Activated CD4-positive, alpha-beta T cell treated with anti-CD3 and anti-CD28 coated beads, Interleukin-2, amount 10 ng/mL, durations not matched to agents 7 days and 5 days (primary cell): Measurements from ENCODE around the gene KRT76. TPM values are rescaled to one million over a fixed set of nuclear protein-coding genes. Genes with fewer than 3 reads are reported as not detected.

Experiments
- CTCF ChIA-PET: fragments of 350-600 bp; sonication (Branson Sonifier 250); formaldehyde crosslinking; loops from one replicate; lab custom pipeline; 2021; ENCODE audit warnings: antibody characterized with exemption; lab: Charles Lee
- POLR2A ChIA-PET: fragments of 350-600 bp; sonication (Branson Sonifier 250); formaldehyde crosslinking; loops from one replicate; lab custom pipeline; 2021; ENCODE audit warnings: antibody characterized with exemption; lab: Charles Lee
- DNase-seq: peaks from one replicate; pipeline ENCODE4 v3.0.0-alpha.2; 2020
- H3K27ac Mint-ChIP-seq: one replicate; pipeline ENCODE4 v1.8.0; 2021; ENCODE audit warnings: mild to moderate bottlenecking, moderate library complexity, mixed read lengths
- H3K27me3 Mint-ChIP-seq: one replicate; pipeline ENCODE4 v1.8.0; 2021; ENCODE audit warnings: mixed read lengths
- H3K36me3 Mint-ChIP-seq: one replicate; pipeline ENCODE4 v1.8.0; 2021; ENCODE audit warnings: low read depth, mixed read lengths
- H3K4me1 Mint-ChIP-seq: one replicate; pipeline ENCODE4 v1.8.0; 2021; ENCODE audit warnings: mixed read lengths
- H3K4me3 Mint-ChIP-seq: one replicate; pipeline ENCODE4 v1.8.0; 2021; ENCODE audit warnings: mild to moderate bottlenecking, moderate library complexity, mixed read lengths
- H3K9me3 Mint-ChIP-seq: one replicate; pipeline ENCODE4 v1.8.0; 2021; ENCODE audit warnings: mixed read lengths
- total RNA-seq, 2 experiments: library from RNA; stranded (reverse); gene quantifications; one replicate each; pipeline ENCODE4 v1.2.3, GENCODE V29; 2021

Gene KRT76
- not detected for total RNA-seq

- no peak for DNase-seq
- POLR2A ChIA-PET: no interaction called here
- peaks cover 10% of the 10 kb centered on the region for H3K27me3 Mint-ChIP-seq
- H3K27ac Mint-ChIP-seq: no peak within 1 kb of the TSS
- no peaks in the 10 kb centered on the region for H3K4me1 Mint-ChIP-seq
- H3K36me3 Mint-ChIP-seq: no peaks in the 10 kb centered on the region
- CTCF ChIA-PET: interaction anchor here (1.1 kb wide), 2 partner anchors 97 to 103 kb away, joined by 3 read pairs; partner anchors contain the start of gene KRT1
- H3K4me3 Mint-ChIP-seq: no peak within 1 kb of the TSS
- H3K9me3 Mint-ChIP-seq: no peaks in the 10 kb centered on the region
Measured at GRCh38 chr12:52776913-52777395, at the start of gene KRT76. TSS of gene KRT76 (minus strand) at chr12:52777345. CDS start at chr12:52777291, 54 bp downstream.

GRCh38 chr12:52825961-52826360, 48.8 kb upstream of the KRT76 start:
- no peaks in the 10 kb centered on the region for H3K27me3 Mint-ChIP-seq
- H3K4me3 Mint-ChIP-seq: no peak overlapping the region
- no peaks in the 10 kb centered on the region for H3K9me3 Mint-ChIP-seq
- ChIA-PET CTCF (interaction anchor here (1.0 kb wide), 1 partner anchor 20 kb away, joined by 3 read pairs; no protein-coding TSS in a partner anchor), POLR2A (interaction anchor here (0.6 kb wide), 1 partner anchor 240 kb away, joined by 4 read pairs; no protein-coding TSS in a partner anchor)
- peaks cover 2% of the 10 kb centered on the region for H3K4me1 Mint-ChIP-seq
- no peak for DNase-seq
- H3K27ac Mint-ChIP-seq: no peak overlapping the region
- H3K36me3 Mint-ChIP-seq: no peaks in the 10 kb centered on the region

GRCh38 chr12:52824741-52825410, 47.7 kb upstream of the KRT76 start:
- no peak for DNase-seq
- Mint-ChIP-seq H3K4me3 (no peak overlapping the region), H3K27me3 (no peaks in the 10 kb centered on the region), H3K36me3 (no peaks in the 10 kb centered on the region), H3K27ac (no peak overlapping the region), H3K9me3 (no peaks in the 10 kb centered on the region), H3K4me1 (peaks cover 2% of the 10 kb centered on the region)
- CTCF ChIA-PET: interaction anchor here (1.0 kb wide), 1 partner anchor 19 kb away, joined by 3 read pairs; no protein-coding TSS in a partner anchor
- POLR2A ChIA-PET: no interaction called here

GRCh38 chr12:52823761-52824450, 46.8 kb upstream of the KRT76 start:
- Mint-ChIP-seq H3K9me3 (no peaks in the 10 kb centered on the region), H3K4me1 (peaks cover 2% of the 10 kb centered on the region), H3K36me3 (no peaks in the 10 kb centered on the region), H3K4me3 (no peak overlapping the region), H3K27me3 (no peaks in the 10 kb centered on the region), H3K27ac (no peak overlapping the region)
- CTCF ChIA-PET: interaction anchor here (1.4 kb wide), 1 partner anchor 14 kb away, joined by 3 read pairs; no protein-coding TSS in a partner anchor
- POLR2A ChIA-PET: no interaction called here
- DNase-seq: no peak

- CTCF ChIA-PET: interaction anchor here (1.4 kb wide), 1 partner anchor 15 kb away, joined by 3 read pairs; no protein-coding TSS in a partner anchor
- POLR2A ChIA-PET: no interaction called here
- no peaks in the 10 kb centered on the region for H3K36me3 Mint-ChIP-seq
Measured at GRCh38 chr12:52822771-52823510, 45.8 kb upstream of the KRT76 start.

GRCh38 chr12:52821826-52822660, 44.9 kb upstream of the KRT76 start:
- Mint-ChIP-seq H3K27me3 (no peaks in the 10 kb centered on the region), H3K4me3 (no peak overlapping the region), H3K4me1 (peaks cover 11% of the 10 kb centered on the region), H3K9me3 (no peaks in the 10 kb centered on the region), H3K36me3 (no peaks in the 10 kb centered on the region), H3K27ac (no peak overlapping the region)
- ChIA-PET POLR2A (no interaction called here), CTCF (no interaction called here)
- DNase-seq: no peak

More at GRCh38 chr12:52822771-52823510, 45.8 kb upstream of the KRT76 start:
- no peak for DNase-seq
- peaks cover 4% of the 10 kb centered on the region for H3K4me1 Mint-ChIP-seq
- H3K27me3 Mint-ChIP-seq: no peaks in the 10 kb centered on the region
- no peak overlapping the region for H3K4me3 Mint-ChIP-seq
- no peak overlapping the region for H3K27ac Mint-ChIP-seq
- H3K9me3 Mint-ChIP-seq: no peaks in the 10 kb centered on the region

- Mint-ChIP-seq H3K4me1 (peaks cover 11% of the 10 kb centered on the region), H3K36me3 (no peaks in the 10 kb centered on the region), H3K27ac (no peak overlapping the region), H3K4me3 (no peak overlapping the region), H3K27me3 (no peaks in the 10 kb centered on the region), H3K9me3 (no peaks in the 10 kb centered on the region)
- CTCF ChIA-PET: interaction anchor here (0.7 kb wide), 1 partner anchor 118 kb away, joined by 3 read pairs; no protein-coding TSS in a partner anchor
- POLR2A ChIA-PET: no interaction called here
- no peak for DNase-seq
Measured at GRCh38 chr12:52821071-52821730, 44.1 kb upstream of the KRT76 start.

GRCh38 chr12:52820521-52820920, 43.4 kb upstream of the KRT76 start:
- no peak overlapping the region for H3K27ac Mint-ChIP-seq
- H3K27me3 Mint-ChIP-seq: no peaks in the 10 kb centered on the region
- CTCF ChIA-PET: no interaction called here
- no peak overlapping the region for H3K4me3 Mint-ChIP-seq
- no peaks in the 10 kb centered on the region for H3K9me3 Mint-ChIP-seq
- POLR2A ChIA-PET: no interaction called here
- H3K4me1 Mint-ChIP-seq: peaks cover 11% of the 10 kb centered on the region
- no peaks in the 10 kb centered on the region for H3K36me3 Mint-ChIP-seq
- no peak for DNase-seq

- H3K27ac Mint-ChIP-seq: peak overlapping the region; percentile 42
- no peak overlapping the region for H3K4me3 Mint-ChIP-seq
- no peaks in the 10 kb centered on the region for H3K36me3 Mint-ChIP-seq
- peaks cover 11% of the 10 kb centered on the region for H3K4me1 Mint-ChIP-seq
- POLR2A ChIA-PET: no interaction called here
- DNase-seq: no peak
- CTCF ChIA-PET: no interaction called here
- no peaks in the 10 kb centered on the region for H3K27me3 Mint-ChIP-seq
- H3K9me3 Mint-ChIP-seq: no peaks in the 10 kb centered on the region
Measured at GRCh38 chr12:52819731-52820510, 42.8 kb upstream of the KRT76 start.

GRCh38 chr12:52818887-52819420, 41.8 kb upstream of the KRT76 start:
- Mint-ChIP-seq H3K4me1 (peaks cover 11% of the 10 kb centered on the region), H3K4me3 (no peak overlapping the region), H3K27me3 (no peaks in the 10 kb centered on the region), H3K36me3 (no peaks in the 10 kb centered on the region), H3K27ac (no peak overlapping the region), H3K9me3 (no peaks in the 10 kb centered on the region)
- no peak for DNase-seq
- ChIA-PET CTCF (no interaction called here), POLR2A (no interaction called here)

- Mint-ChIP-seq H3K4me1 (peaks cover 11% of the 10 kb centered on the region), H3K27me3 (no peaks in the 10 kb centered on the region), H3K9me3 (no peaks in the 10 kb centered on the region), H3K27ac (no peak overlapping the region), H3K36me3 (no peaks in the 10 kb centered on the region), H3K4me3 (no peak overlapping the region)
- ChIA-PET CTCF (no interaction called here), POLR2A (interaction anchor here (1.0 kb wide), 1 partner anchor 10 kb away, joined by 3 read pairs; no protein-coding TSS in a partner anchor)
- DNase-seq: no peak
Measured at GRCh38 chr12:52818388-52818787, 41.2 kb upstream of the KRT76 start.
